Lower leg skin (tissue), 4 donors: ENCODE measurements around the gene SLC17A9. TPM values are rescaled to one million over a fixed set of nuclear protein-coding genes. Genes with fewer than 3 reads are reported as not detected.

Source experiments
- DNase-seq, 2 donors: peaks; one replicate each; pipeline ENCODE4 v3.0.0-alpha.2; 2019; ENCODE audit warnings: low spot score in 2 of 2
- H3K4me3 ChIP-seq: fragments of 200-600 bp; sonication (generic); 2 replicates; pipeline ENCODE4 v1.5.1; 2017; ENCODE audit warnings: mild to moderate bottlenecking, low read depth; ENCODE audit not compliant: poor library complexity, severe bottlenecking
- POLR2A ChIP-seq, 2 donors: fragments of 450-650 bp; IDR thresholded peaks; one replicate each; pipeline ENCODE4 v1.6.1; 2016 to 2017; ENCODE audit warnings: antibody characterized with exemption in 2 of 2, mild to moderate bottlenecking in 1 of 2, moderate library complexity in 1 of 2
- WGBS, 2 donors: methylation state at CpG; one replicate each; pipeline ENCODE4 v1.1.5; 2018; 5-methylcytosine and 5-hydroxymethylcytosine counted together
- intact Hi-C: fragments of 100-400 bp; cut with DNase I; formaldehyde crosslinking; loops from one replicate; pipeline ENCODE4 v1.15.0; 2023; ENCODE audit warnings: low total_unique reads
- total RNA-seq, 4 donors: library from RNA; depleted of rRNA; stranded (reverse); fragments of >200 nt; gene quantifications; one replicate each; pipeline ENCODE4 v1.1.0, GENCODE V29; 2016
- TF ChIP-seq, protein P1 (sequence below), 3 donors: fragments of 450-650 bp; IDR thresholded peaks; one replicate each; pipeline ENCODE4 v1.5.1; 2016; ENCODE audit warnings: antibody characterized with exemption in 3 of 3, mild to moderate bottlenecking in 3 of 3, moderate library complexity in 2 of 3

SLC17A9 gene
- total RNA-seq, 4 donors from 2014 or later, result 0.46 to 1.1 (median 0.73) TPM

DNA sequence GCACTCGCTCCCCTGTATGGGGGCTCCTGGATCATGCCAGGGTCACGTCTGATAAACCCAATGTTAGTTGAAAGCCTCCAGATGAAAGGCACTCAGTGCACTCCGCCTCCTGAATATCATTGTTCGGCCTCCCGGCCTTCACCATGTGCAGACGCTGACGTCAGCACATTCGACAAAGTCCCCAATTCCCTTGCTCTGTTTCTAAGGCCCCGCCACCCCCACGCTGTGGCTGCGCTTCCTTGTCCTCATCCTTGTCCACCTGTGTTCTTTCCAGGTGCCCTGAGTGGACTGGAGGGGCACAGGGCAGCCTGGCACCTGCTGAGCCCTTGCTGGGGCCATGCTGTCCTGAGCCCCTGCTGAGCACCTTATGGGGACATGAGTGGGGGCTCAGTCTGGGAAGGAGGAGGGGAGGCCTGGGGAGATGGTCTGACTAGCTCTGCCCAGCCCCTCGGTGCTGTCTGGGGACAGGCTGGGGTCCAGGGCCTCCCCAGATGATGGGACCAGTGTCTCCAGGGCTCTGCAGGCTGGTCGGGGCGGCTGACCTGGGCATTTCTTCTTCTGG, 64.1 kb downstream of the SLC17A9 start:
- H3K4me3 ChIP-seq, result no peak overlapping the region
- WGBS, 2 donors, result 77 to 82% methylated on average over 14 of the region's 14 CpGs
- TF ChIP-seq POLR2A (IDR thresholded peaks at IDR 0.05), result no peak
- intact Hi-C loops, result loop anchor here (10.0 kb wide), 1 partner anchor 192 kb away; no protein-coding TSS in a partner anchor
- DNase-seq, result no peak

GRCh38 chr20:63017076-63017825, 64.7 kb downstream of the SLC17A9 start:
- intact Hi-C loops, result loop anchor here (10.0 kb wide), 1 partner anchor 192 kb away; no protein-coding TSS in a partner anchor
- no peak for DNase-seq
- no peak overlapping the region for H3K4me3 ChIP-seq
- TF ChIP-seq, protein P1, sequence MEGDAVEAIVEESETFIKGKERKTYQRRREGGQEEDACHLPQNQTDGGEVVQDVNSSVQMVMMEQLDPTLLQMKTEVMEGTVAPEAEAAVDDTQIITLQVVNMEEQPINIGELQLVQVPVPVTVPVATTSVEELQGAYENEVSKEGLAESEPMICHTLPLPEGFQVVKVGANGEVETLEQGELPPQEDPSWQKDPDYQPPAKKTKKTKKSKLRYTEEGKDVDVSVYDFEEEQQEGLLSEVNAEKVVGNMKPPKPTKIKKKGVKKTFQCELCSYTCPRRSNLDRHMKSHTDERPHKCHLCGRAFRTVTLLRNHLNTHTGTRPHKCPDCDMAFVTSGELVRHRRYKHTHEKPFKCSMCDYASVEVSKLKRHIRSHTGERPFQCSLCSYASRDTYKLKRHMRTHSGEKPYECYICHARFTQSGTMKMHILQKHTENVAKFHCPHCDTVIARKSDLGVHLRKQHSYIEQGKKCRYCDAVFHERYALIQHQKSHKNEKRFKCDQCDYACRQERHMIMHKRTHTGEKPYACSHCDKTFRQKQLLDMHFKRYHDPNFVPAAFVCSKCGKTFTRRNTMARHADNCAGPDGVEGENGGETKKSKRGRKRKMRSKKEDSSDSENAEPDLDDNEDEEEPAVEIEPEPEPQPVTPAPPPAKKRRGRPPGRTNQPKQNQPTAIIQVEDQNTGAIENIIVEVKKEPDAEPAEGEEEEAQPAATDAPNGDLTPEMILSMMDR (IDR thresholded peaks at IDR 0.05), result no peak
- TF ChIP-seq POLR2A (IDR thresholded peaks at IDR 0.05), result no peak
- WGBS, 2 donors, result 74 to 77% methylated on average over 13 to 21 of the region's 22 CpGs

DNA sequence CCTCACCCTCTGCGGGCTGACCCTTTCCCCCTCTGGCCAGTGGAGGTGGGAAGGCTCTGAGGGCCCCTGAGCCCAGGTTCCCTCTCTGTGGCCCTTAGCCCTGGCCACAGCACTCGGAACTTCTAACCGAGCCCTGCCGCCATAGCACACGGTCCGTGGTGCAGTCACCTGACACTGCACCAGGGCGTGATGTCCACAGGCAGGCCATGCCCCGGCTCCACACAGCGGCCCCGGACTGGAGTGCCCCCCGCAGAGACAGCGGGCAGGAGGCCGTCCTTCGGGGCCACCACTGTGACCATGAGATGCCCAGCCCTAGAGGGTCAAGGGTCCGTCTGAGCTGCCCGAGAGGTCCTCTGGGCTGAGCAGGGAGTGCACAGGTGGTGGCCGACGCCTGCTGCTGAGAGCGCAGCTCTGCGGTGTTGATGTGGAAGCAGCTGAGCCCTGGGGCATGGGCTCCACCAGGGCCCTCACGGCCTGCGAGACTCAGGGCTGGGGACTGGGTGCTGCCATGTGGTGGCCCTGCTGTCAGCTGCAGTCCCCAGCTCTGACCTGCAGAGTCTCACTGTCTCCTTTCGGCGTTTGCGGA, 65.4 kb downstream of the SLC17A9 start:
- TF ChIP-seq, protein P1 (IDR thresholded peaks at IDR 0.05), result no peak
- TF ChIP-seq POLR2A (IDR thresholded peaks at IDR 0.05), result no peak
- no peak for DNase-seq
- intact Hi-C loops, result loop anchor here (10.0 kb wide), 1 partner anchor 193 kb away; no protein-coding TSS in a partner anchor
- no peak overlapping the region for H3K4me3 ChIP-seq
- WGBS, 2 donors, result 90 to 92% methylated on average over 19 to 20 of the region's 25 CpGs

Other genes with a start within 250 kb of the SLC17A9 start
- under 1 TPM in 3 of 4 donors, not detected in 1; 0.07 to 0.61 (median 0.13) TPM for gene NTSR1, start 243.9 kb upstream of the SLC17A9 start, total RNA-seq
- 10 to 100 TPM in 3 of 4 donors, 1 to 10 TPM in 1; 9.8 to 13.9 (median 10.2) TPM for gene MRGBP, start 156.2 kb upstream of the SLC17A9 start, total RNA-seq
- 10 to 100 TPM; 50.3 to 76.9 (median 58.5) TPM for gene OGFR, start 147.9 kb upstream of the SLC17A9 start, total RNA-seq
- 10 to 100 TPM in 2 of 4 donors, 1 to 10 TPM in 2; 5.6 to 14.1 (median 10.8) TPM for gene COL9A3, start 135.7 kb upstream of the SLC17A9 start, total RNA-seq
- 10 to 100 TPM; 12.1 to 13.9 (median 13.1) TPM for gene TCFL5, start 90.9 kb upstream of the SLC17A9 start, total RNA-seq
- gene DIDO1, start 26.2 kb upstream of the SLC17A9 start, total RNA-seq, result 100 to 1,000 TPM in 1 of 4 donors, 10 to 100 TPM in 3; 54.2 to 105 (median 70.7) TPM
- 10 to 100 TPM; 39.6 to 59.3 (median 44.2) TPM for gene GID8, start 14.6 kb upstream of the SLC17A9 start, total RNA-seq
- gene BHLHE23, start 54.3 kb downstream of the SLC17A9 start, total RNA-seq, result under 1 TPM in 1 of 4 donors, not detected in 3; 0.23 TPM